HG03565 (cell line): ENCODE measurements around the gene OR5K4.
"Not testable (repeated sequence)": the region's sequence is repeated elsewhere in the genome, so short reads cannot be mapped to it uniquely, and the experiment has no call there.

Experiments used
- ATAC-seq: cut with Tn5 transposase; IDR thresholded peaks from one replicate; pipeline ENCODE4 v1.9.1; 2021; ENCODE audit warnings: mild to moderate bottlenecking, moderate library complexity; ENCODE audit not compliant: unreplicated experiment

OR5K4 gene

DNA sequence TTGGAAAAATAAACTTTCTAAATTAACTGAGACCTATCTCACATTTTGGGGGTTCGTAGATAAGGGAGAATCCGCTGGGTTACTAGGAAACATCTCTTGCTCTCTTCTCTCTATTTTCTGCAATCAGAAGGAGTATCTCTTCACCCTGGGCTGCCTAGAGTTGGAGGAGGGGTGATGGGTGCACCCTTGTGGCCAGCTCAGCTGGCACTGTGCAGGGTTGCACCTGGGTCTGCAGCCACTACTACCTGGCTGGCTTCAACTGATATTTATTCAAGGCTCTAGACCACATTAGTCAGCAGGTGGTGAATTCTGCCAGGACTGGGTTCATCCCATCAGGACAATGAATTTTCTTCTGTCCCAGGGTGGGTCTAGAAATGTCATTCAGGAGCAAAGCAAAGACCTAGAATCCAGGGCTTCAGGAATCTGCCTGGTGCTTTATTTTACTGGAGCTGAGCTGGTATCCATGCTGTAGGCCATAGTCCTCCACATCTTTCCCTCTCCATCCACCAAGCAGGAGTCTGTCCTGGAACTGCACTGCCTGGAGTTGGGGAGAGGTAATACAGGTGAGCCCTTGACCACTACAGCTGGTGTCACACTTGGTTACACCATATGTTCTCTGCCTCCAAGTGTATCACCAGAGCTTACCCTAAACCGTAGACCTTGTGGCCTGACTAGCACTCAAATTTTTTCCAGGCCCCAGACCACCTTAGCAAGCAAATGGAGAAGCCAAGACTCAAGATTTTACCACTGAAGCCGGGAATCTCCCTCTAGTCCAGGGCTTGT, 14.0 kb downstream of the OR5K4 start:
- no peak for ATAC-seq

DNA sequence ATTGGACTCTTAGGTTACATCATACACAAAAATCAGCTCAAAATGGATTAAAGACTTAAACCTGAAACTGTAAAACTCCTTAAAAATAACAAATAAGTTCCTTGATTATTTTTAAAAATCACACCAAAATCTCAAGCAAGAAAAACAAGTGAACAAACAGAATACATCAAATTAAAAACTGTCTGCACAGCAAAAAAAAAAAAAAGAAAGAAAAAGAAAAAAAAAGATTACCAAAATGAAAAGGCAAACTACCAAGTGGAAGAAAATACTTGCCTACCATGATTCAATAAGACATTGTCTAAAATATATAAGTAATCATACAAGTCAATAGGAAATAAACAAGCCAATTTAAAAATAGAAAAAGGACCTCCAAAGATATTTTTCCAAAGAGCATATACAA, 17.5 kb downstream of the OR5K4 start:
- no peak for ATAC-seq

DNA sequence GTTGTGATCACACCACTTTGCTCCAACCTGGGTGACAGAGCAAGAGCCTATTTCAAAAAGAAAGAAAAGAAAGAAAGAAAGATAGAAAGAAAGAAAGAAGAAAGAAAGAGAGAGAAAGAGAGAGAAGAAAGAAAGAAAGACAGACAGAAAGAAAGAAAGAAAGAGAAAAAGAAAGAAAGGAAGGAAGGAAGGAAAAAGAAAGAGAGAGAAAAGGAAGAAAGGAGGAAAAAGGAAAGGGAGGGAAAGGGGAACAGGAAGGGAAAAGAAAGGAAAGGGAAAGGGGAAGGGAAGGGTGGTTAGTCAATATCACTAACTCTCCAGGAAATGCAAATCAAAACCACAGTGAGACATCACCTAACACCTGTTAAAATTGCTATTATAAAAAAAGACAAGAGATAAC, 18.2 kb downstream of the OR5K4 start:
- no peak for ATAC-seq

DNA sequence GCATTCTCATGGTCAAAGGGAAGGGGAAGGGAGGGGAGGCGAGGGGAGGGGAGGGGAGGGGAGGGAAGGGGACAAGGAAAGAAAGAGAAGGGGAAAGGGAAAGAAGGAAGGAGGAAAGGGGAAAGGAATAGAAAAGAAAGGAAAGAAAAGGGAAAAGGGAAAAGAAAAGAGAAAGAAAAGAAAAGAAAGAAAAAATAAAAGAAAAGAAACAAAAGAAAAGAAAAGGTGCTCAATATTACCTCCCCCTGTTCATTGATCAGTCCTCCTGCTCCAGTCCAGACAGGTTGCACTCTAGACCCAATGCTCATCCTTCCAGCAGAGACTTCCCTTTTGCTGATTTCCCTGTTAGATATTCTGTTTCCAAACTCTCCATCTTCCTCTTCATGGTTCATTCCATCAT, 18.8 kb downstream of the OR5K4 start:
- no peak for ATAC-seq

DNA sequence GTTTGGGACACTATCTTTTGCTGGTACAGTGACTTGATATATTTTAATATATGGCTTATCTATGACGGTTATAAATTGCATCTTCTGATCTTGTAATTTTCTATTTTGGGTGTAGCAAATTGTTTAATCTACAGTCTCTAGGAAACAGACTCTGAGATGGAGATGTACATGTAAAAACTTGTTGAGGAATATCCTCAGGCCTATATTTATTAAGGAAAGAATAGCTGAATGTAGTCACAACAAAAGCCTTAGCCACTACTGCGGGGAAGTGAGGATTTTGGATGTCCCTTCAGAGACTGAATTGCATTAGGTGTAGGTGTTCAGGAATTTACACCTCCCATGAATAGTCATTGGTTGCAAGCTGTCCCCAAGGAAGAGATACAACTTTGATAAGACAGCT, 23.0 kb downstream of the OR5K4 start:
- no peak for ATAC-seq

DNA sequence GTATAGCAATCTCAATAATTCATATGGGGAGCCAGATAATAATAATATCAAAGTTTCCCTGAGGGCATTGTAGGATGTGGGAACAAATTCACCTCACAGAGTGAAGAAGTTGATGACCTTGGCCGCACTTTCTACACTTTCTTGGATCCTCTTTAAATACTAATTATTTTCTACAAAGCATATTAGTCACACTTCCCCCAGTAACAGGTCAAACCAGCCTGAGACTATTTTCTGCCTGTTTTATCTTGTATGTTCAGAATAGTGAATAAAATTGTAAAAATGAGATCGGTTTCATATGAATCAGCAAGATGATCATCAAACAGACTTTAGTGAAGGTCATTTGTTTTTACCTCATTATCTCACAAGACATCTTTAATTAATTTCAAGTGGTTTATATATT, 34.5 kb downstream of the OR5K4 start:
- ATAC-seq: no peak

DNA sequence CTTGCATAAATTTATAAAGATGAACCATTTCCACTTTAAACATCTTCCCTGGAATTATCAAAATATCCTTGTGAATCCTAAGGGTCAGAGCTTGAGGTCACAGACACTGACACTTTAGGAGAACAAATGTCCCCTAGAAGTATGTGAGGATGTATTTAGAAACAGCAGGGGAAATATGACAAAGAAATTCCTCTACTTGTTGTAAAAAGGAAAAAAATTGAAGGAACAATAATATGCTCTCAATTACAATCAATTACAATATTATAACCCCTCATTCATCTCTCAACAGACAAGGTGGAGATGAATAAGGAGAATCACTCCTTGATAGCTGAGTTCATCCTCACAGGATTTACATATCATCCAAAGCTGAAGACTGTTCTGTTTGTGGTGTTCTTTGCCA, 36.7 kb downstream of the OR5K4 start, which contains the start of gene OR5K3:
OR5K3 (plus strand) TSS at position 301 of the 400 bp plus-strand sequence; CDS start at position 301, 0 bp downstream.
- no peak for ATAC-seq

DNA sequence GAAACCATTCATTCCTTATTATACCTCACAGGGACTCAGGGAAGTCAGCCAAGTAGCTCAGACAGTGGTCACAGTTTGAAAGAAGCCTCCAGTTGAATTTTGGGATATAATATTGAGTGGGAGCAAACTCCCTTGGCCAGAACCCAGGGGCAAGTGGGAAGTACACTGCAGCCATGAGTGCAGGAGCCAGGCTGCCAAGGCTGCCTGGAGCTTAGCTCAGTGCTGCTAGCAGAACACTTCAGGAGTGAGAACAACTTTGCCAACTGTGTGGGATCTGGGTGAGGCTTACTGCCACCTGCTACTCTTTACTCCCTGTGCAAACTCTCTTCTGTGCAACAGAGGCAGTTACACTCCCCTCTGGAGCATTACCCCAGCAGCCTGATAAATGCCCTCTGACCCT, 41.4 kb downstream of the OR5K4 start:
- no peak for ATAC-seq

DNA sequence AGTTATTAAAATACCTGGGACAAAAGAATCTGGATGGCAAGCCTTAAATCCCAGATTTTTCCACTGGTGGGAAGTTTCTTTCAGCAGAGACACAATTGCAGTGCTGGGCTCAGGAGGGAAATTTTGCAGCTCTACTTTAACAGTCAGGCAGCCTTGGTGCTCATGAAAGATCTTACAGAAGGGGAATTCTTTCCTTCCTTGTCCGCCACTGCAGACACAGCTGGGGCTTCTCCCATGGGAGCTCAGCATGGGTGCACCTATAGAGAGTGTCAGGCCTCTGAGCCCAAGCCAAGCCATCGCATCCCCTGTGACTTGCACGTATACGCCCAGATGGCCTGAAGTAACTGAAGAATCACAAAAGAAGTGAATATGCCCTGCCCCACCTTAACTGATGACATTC, 42.8 kb downstream of the OR5K4 start:
- not testable (repeated sequence) for ATAC-seq

DNA sequence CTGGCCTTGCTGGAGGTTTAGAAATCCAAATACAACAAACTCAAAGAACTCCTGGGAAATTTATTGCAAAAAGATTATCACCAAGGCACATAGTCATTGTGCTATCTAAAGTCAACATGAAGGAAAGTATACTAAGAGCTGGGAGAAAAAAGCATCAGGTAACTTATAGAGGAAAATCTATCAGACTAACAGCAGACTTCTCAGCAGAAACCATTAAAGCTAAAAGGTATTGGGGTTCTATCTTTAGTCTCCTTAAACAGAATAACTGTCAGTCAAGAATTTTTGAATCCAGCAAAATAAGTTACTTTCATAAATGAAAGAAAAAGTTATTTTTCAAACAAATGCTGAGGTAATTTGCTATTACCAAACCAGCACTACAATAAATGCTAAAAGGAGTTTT, 44.9 kb downstream of the OR5K4 start:
- no peak for ATAC-seq

DNA sequence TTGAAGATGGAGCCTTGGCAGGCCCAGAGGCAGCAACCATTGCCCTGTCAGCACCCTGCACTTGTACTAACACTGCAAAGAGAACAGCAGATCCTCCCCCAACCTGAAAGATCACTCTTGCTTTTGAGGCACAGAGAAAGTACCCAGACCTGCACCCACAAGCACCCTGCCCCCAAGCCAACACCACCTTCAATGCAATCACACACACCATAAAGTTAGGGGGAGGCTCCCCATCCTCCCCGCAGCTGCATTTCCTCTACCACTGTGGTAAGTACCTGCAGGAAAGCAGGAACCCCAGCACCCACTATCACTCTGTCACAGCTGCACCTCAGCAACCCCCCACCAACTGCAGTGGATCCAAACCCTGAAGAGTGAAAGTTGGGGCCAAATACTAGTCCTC, 48.9 kb downstream of the OR5K4 start:
- ATAC-seq: no peak

DNA sequence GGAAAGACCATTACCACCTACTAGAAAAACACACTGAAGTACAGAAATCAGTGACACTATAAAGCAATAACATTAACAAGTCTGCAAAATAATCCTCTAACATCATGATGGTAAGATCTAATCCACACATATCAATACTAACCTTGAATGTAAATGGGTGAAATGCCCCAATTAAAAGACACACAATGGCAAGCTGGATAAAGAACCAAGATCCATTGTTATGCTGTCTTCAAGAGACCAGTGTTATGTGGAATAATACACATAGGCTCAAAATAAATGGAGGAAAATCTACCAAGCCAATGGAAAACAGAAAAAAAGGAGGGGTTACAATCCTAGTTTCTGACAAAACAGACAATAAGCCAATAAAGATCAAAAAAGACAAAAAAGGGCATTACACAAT, 50.4 kb downstream of the OR5K4 start:
- ATAC-seq: no peak
